K562 (cell line): ENCODE measurements around the gene MLC1. TPM values are rescaled to one million over a fixed set of nuclear protein-coding genes. Genes with fewer than 3 reads are reported as not detected.

ENCODE experiments used
- ATAC-seq: fragments of 200-7000 bp; cut with Tn5 transposase; 3 replicates; pipeline ENCODE4 v1.9.1; 2020; ENCODE audit warnings: moderate library complexity
- BruUV-seq: library from RNA; stranded (reverse); fragments of 400-500 nt; replicated peaks from 2 replicates; lab custom pipeline; 2021; lab: Mats Ljungman, UMichigan
- CTCF ChIA-PET: fragments of 300-600 bp; formaldehyde crosslinking; extraction: SDS; loops from one replicate; lab custom pipeline; 2021; ENCODE audit warnings: low intra/inter-chr PET ratio; lab: Yijun Ruan, JAX
- POLR2A ChIA-PET: fragments of 300-600, 350-650 bp; sonication (Branson Sonifier 250); formaldehyde crosslinking; extraction: SDS; loops from one replicate; lab custom pipeline; 2021; ENCODE audit warnings: antibody characterized with exemption, inconsistent platforms; lab: Yijun Ruan, JAX
- DNase-seq, 4 experiments: peaks; one replicate each; pipeline versions ENCODE4 v3.0.0 to v3.0.0-alpha.2; 2011 to 2018; ENCODE audit warnings: low spot score in 3 of 4, mixed read lengths in 3 of 4; ENCODE audit errors: extremely low read depth in 1 of 4
- FAIRE-seq: peaks from 2 replicates; lab custom pipeline; 2011; peaks lifted over from hg19 to GRCh38; lab: Jason Lieb, UNC
- H2AFZ ChIP-seq: 2 replicates; pipeline ENCODE4 v1.6.0; 2011; ENCODE audit warnings: low read depth, low read length, control low read depth, inconsistent platforms
- H3K27ac ChIP-seq: fragments of 200-600 bp; 3 replicates; pipeline ENCODE4 v1.8.0; 2011; ENCODE audit warnings: low read depth, mild to moderate bottlenecking, control low read depth, inconsistent platforms, low read length, moderate library complexity, mixed read lengths; ENCODE audit errors: extremely low read depth
- H3K27me3 ChIP-seq, 2 experiments: fragments of 300-600 bp in 1 of 2; 2 replicates in 1 of 2; 3 replicates in 1 of 2; pipeline versions ENCODE4 v1.6.0 to v1.8.0; 2011; ENCODE audit warnings: inconsistent platforms in 2 of 2, low read length in 2 of 2, mild to moderate bottlenecking in 1 of 2, mixed read lengths in 1 of 2, moderate library complexity in 1 of 2; ENCODE audit not compliant: control insufficient read depth in 2 of 2, insufficient read depth in 2 of 2
- H3K36me3 ChIP-seq: fragments of 300-600 bp; 3 replicates; pipeline ENCODE4 v1.8.0; 2011; ENCODE audit warnings: mild to moderate bottlenecking, low read length, inconsistent platforms; ENCODE audit not compliant: control insufficient read depth, insufficient read depth
- H3K4me1 ChIP-seq, 2 experiments: fragments of 200-600 bp in 1 of 2; replicated peaks in 1 of 2; 2 replicates in 1 of 2; 3 replicates in 1 of 2; pipeline versions ENCODE4 v1.5.1 to v1.8.0; 2011; ENCODE audit warnings: inconsistent platforms in 2 of 2, low read length in 2 of 2, mild to moderate bottlenecking in 1 of 2, mixed read lengths in 1 of 2, moderate library complexity in 1 of 2; ENCODE audit not compliant: control insufficient read depth in 2 of 2, insufficient read depth in 2 of 2
- H3K4me2 ChIP-seq: 2 replicates; pipeline ENCODE4 v1.6.1; 2011; ENCODE audit warnings: low read length, control low read depth, inconsistent platforms, mixed read lengths; ENCODE audit not compliant: insufficient read depth
- H3K4me3 ChIP-seq: fragments of 200-600 bp; sonication (generic), shearing (Covaris generic); 2 replicates; pipeline ENCODE4 v1.5.1; 2016; ENCODE audit warnings: control low read depth, inconsistent platforms
- H3K79me2 ChIP-seq: fragments of 200-600 bp; 3 replicates; pipeline ENCODE4 v1.8.0; 2011; ENCODE audit warnings: low read length, inconsistent platforms; ENCODE audit not compliant: control insufficient read depth, insufficient read depth
- H3K9ac ChIP-seq, 2 experiments: 2 replicates each; pipeline versions ENCODE4 v1.6.0 to v1.6.1; 2011; ENCODE audit warnings: low read depth in 2 of 2, low read length in 2 of 2, control low read depth in 1 of 2, inconsistent platforms in 1 of 2, mild to moderate bottlenecking in 1 of 2, mixed read lengths in 1 of 2; ENCODE audit not compliant: insufficient read depth in 1 of 2
- H3K9me1 ChIP-seq: one replicate; pipeline ENCODE4 v1.6.0; 2011; ENCODE audit warnings: inconsistent platforms, mild to moderate bottlenecking, low read length, moderate library complexity; ENCODE audit not compliant: control insufficient read depth, insufficient read depth
- H3K9me3 ChIP-seq: replicated peaks from 2 replicates; pipeline ENCODE4 v1.5.1; 2011; ENCODE audit warnings: low read depth, low read length, inconsistent platforms; ENCODE audit not compliant: control insufficient read depth, insufficient read depth
- H4K20me1 ChIP-seq: replicated peaks from 2 replicates; pipeline ENCODE4 v1.6.1; 2011; ENCODE audit warnings: low read length, inconsistent platforms, mixed read lengths; ENCODE audit not compliant: control insufficient read depth, insufficient read depth
- BRD4 ChIP-seq: fragments of 200-600 bp; sonication (generic); IDR thresholded peaks from 2 replicates; pipeline ENCODE4 v1.6.1; 2017; ENCODE audit warnings: inconsistent platforms
- BRF1 ChIP-seq: IDR thresholded peaks from 3 replicates; pipeline ENCODE4 v1.6.1; 2011; ENCODE audit warnings: borderline replicate concordance, mild to moderate bottlenecking; ENCODE audit not compliant: insufficient read length; ENCODE audit errors: extremely low read depth
- C11orf30 ChIP-seq: fragments of 450-650 bp; IDR thresholded peaks from 2 replicates; pipeline ENCODE4 v1.6.1; 2016; ENCODE audit warnings: low read depth, mild to moderate bottlenecking
- E2F5 ChIP-seq: sonication (generic); formaldehyde crosslinking; IDR thresholded peaks from 2 replicates; pipeline ENCODE4 v1.8.0; 2022; ENCODE audit warnings: mild to moderate bottlenecking, missing genetic modification reagents
- GTF3C2 ChIP-seq: IDR thresholded peaks from 3 replicates; pipeline ENCODE4 v1.6.1; 2011; ENCODE audit warnings: borderline replicate concordance, mild to moderate bottlenecking, moderate library complexity; ENCODE audit not compliant: insufficient read length; ENCODE audit errors: extremely low read depth
- HDAC6 ChIP-seq: IDR thresholded peaks from 2 replicates; pipeline ENCODE4 v1.6.1; 2012; ENCODE audit warnings: low read depth, mild to moderate bottlenecking, control low read depth, inconsistent platforms, low read length, moderate library complexity
- MAFF ChIP-seq: IDR thresholded peaks from 2 replicates; pipeline ENCODE4 v1.6.1; 2012; ENCODE audit warnings: low read length, improper control_type of control experiment
- MAFG ChIP-seq: fragments of 450-650 bp; conservative IDR thresholded peaks from 2 replicates; pipeline ENCODE4 v1.6.1; 2016; ENCODE audit warnings: missing genetic modification characterization, missing compliant biosample characterization
- MAFK ChIP-seq: IDR thresholded peaks from 2 replicates; pipeline ENCODE4 v1.6.1; 2011; ENCODE audit warnings: low read length, improper control_type of control experiment
- NFATC3 ChIP-seq: fragments of 450-650 bp; IDR thresholded peaks from 2 replicates; pipeline ENCODE4 v1.6.1; 2017; ENCODE audit warnings: mild to moderate bottlenecking
- NFIC ChIP-seq: fragments of 450-650 bp; IDR thresholded peaks from 2 replicates; pipeline ENCODE4 v1.6.1; 2017; ENCODE audit warnings: mild to moderate bottlenecking, inconsistent platforms
- VEZF1 ChIP-seq: fragments of 200-800 bp; sonication (Bioruptor generic); IDR thresholded peaks from 2 replicates; pipeline ENCODE4 v1.6.1; 2017; ENCODE audit warnings: missing genetic modification characterization, missing compliant biosample characterization
- ZNF316 ChIP-seq: fragments of 450-650 bp; IDR thresholded peaks from 2 replicates; pipeline ENCODE4 v1.6.1; 2016
- WGBS: fragments of 100-300 bp; shearing (Covaris generic); methylation state at CpG from one replicate; pipeline ENCODE4 v1.1.6; 2016; ENCODE audit warnings: low coverage, mixed read lengths; ENCODE audit not compliant: insufficient coverage; ENCODE audit errors: missing lambda C conversion rate; 5-methylcytosine and 5-hydroxymethylcytosine counted together
- in situ Hi-C: fragments of 300-500 bp; cut with MboI; formaldehyde crosslinking; loops from 4 replicates; pipeline ENCODE4 v1.15.0; 2018; ENCODE audit warnings: inconsistent platforms, mixed read lengths
- intact Hi-C: fragments of 100-400 bp; cut with micrococcal nuclease; formaldehyde crosslinking; loops from 2 replicates; pipeline ENCODE4 v1.14.2; 2022
- polyA plus RNA-seq, 8 experiments: library from polyadenylated mRNA; depleted of rRNA in 4 of 8; stranded (reverse) in 5 of 8; unstranded in 3 of 8; fragments of >200 nt; fragmentation: Nextera tagmentation in 2 of 8; fragmentation: Illumina TruSeq in 1 of 8; extraction: Ambion mirVana in 2 of 8; extraction: Trizol in 1 of 8; gene quantifications; 2 replicates each; pipeline versions ENCODE4 v1.2.1 to v1.2.3, GENCODE V29; 2011 to 2014; ENCODE audit warnings: inconsistent platforms in 1 of 8, missing spikeins in 1 of 8
- total RNA-seq, 7 experiments: library from RNA; depleted of rRNA in 6 of 7; stranded (reverse); fragments of >200 nt in 6 of 7; fragmentation: Illumina TruSeq in 2 of 7; extraction: Trizol in 2 of 7; gene quantifications; 2 replicates each; pipeline versions ENCODE4 v1.2.1 to v1.2.3, GENCODE V29; 2011 to 2021; ENCODE audit warnings: low replicate concordance in 1 of 7
- TF ChIP-seq, protein P1 (sequence below), 2 experiments: fragments of 450-650 bp; IDR thresholded peaks; 2 replicates each; pipeline ENCODE4 v1.6.1; 2016

MLC1 gene
- total and polyA plus RNA-seq, 9 of the 15 experiments (the other 6 are each of a cell fraction or from before 2014, with no cell fraction given): 0.06 to 0.98 (median 0.39) TPM

- no peak for FAIRE-seq
- WGBS: 13% methylated on average over 13 of the region's 31 CpGs
- in situ Hi-C loops (no loop called here), intact Hi-C loops (no loop called here)
- no peak overlapping the region for H3K4me3 ChIP-seq
- peaks cover 0 to 35% of the 10 kb centered on the region in 2 experiments; a peak in 4 of 5 replicates for H3K4me1 ChIP-seq
- H3K79me2 ChIP-seq: no peaks in the 10 kb centered on the region
- H3K27ac ChIP-seq: no peak overlapping the region
- H3K27me3 ChIP-seq: peaks cover 2 to 8% of the 10 kb centered on the region in 2 experiments; a peak in 2 of 5 replicates
- H3K9me3 ChIP-seq: no peaks in the 10 kb centered on the region
- ChIA-PET CTCF (no interaction called here), POLR2A (interaction anchor here (0.7 to 1.1 kb wide), 2 partner anchors 8 to 92 kb away, joined by 3 read pairs; no protein-coding TSS in a partner anchor)
- H3K9me1 ChIP-seq: no peaks in the 10 kb centered on the region
- H4K20me1 ChIP-seq: no peaks in the 10 kb centered on the region
- TF ChIP-seq HDAC6 (no peak), BRD4 (no peak), MAFF (peak; percentile 47; the same call in 1 of the 2 replicates), BRF1 (no peak), VEZF1 (CRISPR knock-in tag) (peak; percentile 24; the same call in 1 of the 2 replicates), GTF3C2 (no peak), MAFG (tag) (peak; percentile 65), C11orf30 (peak; percentile 80), E2F5 (CRISPR knock-in tag) (no peak), NFATC3 (no peak), ZNF316 (peak; percentile 80), NFIC (peak; percentile 33; the same call in 1 of the 2 replicates), MAFK (0 out of 2 replicates have a peak, but pooled peaks have one; percentile 21)
- TF ChIP-seq, protein P1, sequence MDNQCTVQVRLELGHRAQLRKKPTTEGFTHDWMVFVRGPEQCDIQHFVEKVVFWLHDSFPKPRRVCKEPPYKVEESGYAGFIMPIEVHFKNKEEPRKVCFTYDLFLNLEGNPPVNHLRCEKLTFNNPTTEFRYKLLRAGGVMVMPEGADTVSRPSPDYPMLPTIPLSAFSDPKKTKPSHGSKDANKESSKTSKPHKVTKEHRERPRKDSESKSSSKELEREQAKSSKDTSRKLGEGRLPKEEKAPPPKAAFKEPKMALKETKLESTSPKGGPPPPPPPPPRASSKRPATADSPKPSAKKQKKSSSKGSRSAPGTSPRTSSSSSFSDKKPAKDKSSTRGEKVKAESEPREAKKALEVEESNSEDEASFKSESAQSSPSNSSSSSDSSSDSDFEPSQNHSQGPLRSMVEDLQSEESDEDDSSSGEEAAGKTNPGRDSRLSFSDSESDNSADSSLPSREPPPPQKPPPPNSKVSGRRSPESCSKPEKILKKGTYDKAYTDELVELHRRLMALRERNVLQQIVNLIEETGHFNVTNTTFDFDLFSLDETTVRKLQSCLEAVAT (IDR thresholded peaks at IDR 0.05): no peak
- ATAC-seq: peak; percentile 64
- peak; percentile 24 to 66 (median 55) for DNase-seq
- H3K36me3 ChIP-seq: no peaks in the 10 kb centered on the region
- H2AFZ ChIP-seq: no peak overlapping the region
- H3K9ac ChIP-seq: no peak overlapping the region
- no peak overlapping the region for H3K4me2 ChIP-seq
- no TSS peak for BruUV-seq
Measured at GRCh38 chr22:50058906-50059880, 26.0 kb downstream of the MLC1 start.
